Keratinocyte (primary cell): ENCODE results near the gene NT5C1B. TPM values are rescaled to one million over a fixed set of nuclear protein-coding genes. Genes with fewer than 3 reads are reported as not detected.

Experiments used
- DNase-seq: peaks from one replicate; pipeline ENCODE4 v3.0.0-alpha.2; 2011; ENCODE audit warnings: low read depth, missing footprints, low spot score
- FAIRE-seq: peaks from 2 replicates; lab custom pipeline; 2011; peaks lifted over from hg19 to GRCh38; lab: Jason Lieb, UNC
- H2AFZ ChIP-seq: 2 replicates; pipeline ENCODE4 v1.6.0; 2012; ENCODE audit warnings: low read length, control low read depth, inconsistent platforms; ENCODE audit not compliant: control insufficient read depth
- H3K27ac ChIP-seq: 2 replicates; pipeline ENCODE4 v1.5.1; 2011; ENCODE audit warnings: low read length; ENCODE audit not compliant: control insufficient read depth, insufficient read depth
- H3K27me3 ChIP-seq: 3 replicates; pipeline ENCODE4 v1.6.0; 2011; ENCODE audit warnings: low read length; ENCODE audit not compliant: control insufficient read depth, insufficient read depth; ENCODE audit errors: extremely low read depth
- H3K36me3 ChIP-seq, 2 experiments: 2 replicates in 1 of 2; 3 replicates in 1 of 2; pipeline ENCODE4 v1.5.1; 2011; ENCODE audit warnings: low read length in 2 of 2, mild to moderate bottlenecking in 1 of 2; ENCODE audit not compliant: control insufficient read depth in 2 of 2, insufficient read depth in 2 of 2; ENCODE audit errors: extremely low read depth in 1 of 2
- H3K4me1 ChIP-seq: 3 replicates; pipeline ENCODE4 v1.5.1; 2011; ENCODE audit warnings: low read length; ENCODE audit not compliant: control insufficient read depth, insufficient read depth; ENCODE audit errors: extremely low read depth
- H3K4me2 ChIP-seq: 3 replicates; pipeline ENCODE4 v1.6.0; 2011; ENCODE audit warnings: low read depth, low read length; ENCODE audit not compliant: control insufficient read depth, insufficient read depth; ENCODE audit errors: extremely low read depth
- H3K4me3 ChIP-seq, 3 experiments: fragments of 200-600 bp in 1 of 3; sonication (generic) in 1 of 3; 2 replicates in 2 of 3; 3 replicates in 1 of 3; pipeline ENCODE4 v1.5.1; 2011 to 2016; ENCODE audit warnings: low read length in 3 of 3, mild to moderate bottlenecking in 3 of 3, control low read depth in 2 of 3, inconsistent platforms in 1 of 3, low read depth in 1 of 3, mixed read lengths in 1 of 3, mixed run types in 1 of 3, moderate library complexity in 1 of 3; ENCODE audit not compliant: control insufficient read depth in 2 of 3, insufficient read depth in 2 of 3; ENCODE audit errors: extremely low read depth in 1 of 3
- H3K79me2 ChIP-seq: 2 replicates; pipeline ENCODE4 v1.6.0; 2012; ENCODE audit warnings: low read length; ENCODE audit not compliant: control insufficient read depth, insufficient read depth
- H3K9ac ChIP-seq: 3 replicates; pipeline ENCODE4 v1.6.0; 2011; ENCODE audit warnings: low read length; ENCODE audit not compliant: control insufficient read depth, insufficient read depth; ENCODE audit errors: extremely low read depth
- H3K9me1 ChIP-seq: 3 replicates; pipeline ENCODE4 v1.6.0; 2011; ENCODE audit warnings: low read length; ENCODE audit not compliant: control insufficient read depth, insufficient read depth; ENCODE audit errors: extremely low read depth
- H3K9me3 ChIP-seq: 2 replicates; pipeline ENCODE4 v1.5.1; 2012; ENCODE audit warnings: low read depth, low read length; ENCODE audit not compliant: control insufficient read depth
- H4K20me1 ChIP-seq: 3 replicates; pipeline ENCODE4 v1.6.0; 2011; ENCODE audit warnings: low read length; ENCODE audit not compliant: control insufficient read depth, insufficient read depth; ENCODE audit errors: extremely low read depth
- EZH2 ChIP-seq: IDR thresholded peaks from one replicate; pipeline ENCODE4 v1.6.1; 2012; ENCODE audit warnings: inconsistent platforms, mild to moderate bottlenecking, low read length, moderate library complexity
- dilution Hi-C: fragments of 300-500 bp; cut with MboI; formaldehyde crosslinking; loops from one replicate; pipeline ENCODE4 v1.7.0; 2020; ENCODE audit warnings: low sequenced_read_pairs; ENCODE audit not compliant: extremely low pct_ligation_motif_present
- polyA plus RNA-seq, 5 experiments: library from polyadenylated mRNA; depleted of rRNA in 3 of 5; stranded (reverse) in 3 of 5; stranded (forward) in 1 of 5; unstranded in 1 of 5; fragments of >200 nt; gene quantifications; 1 replicate in 1 of 5; 2 replicates in 3 of 5; 3 replicates in 1 of 5; pipeline versions ENCODE4 v1.2.1 to v1.2.3, GENCODE V29; 2011 to 2012; ENCODE audit warnings: missing spikeins in 2 of 5, low read depth in 1 of 5, low replicate concordance in 1 of 5
- TF ChIP-seq, protein P1 (sequence below), 3 experiments: IDR thresholded peaks in 1 of 3; conservative IDR thresholded peaks in 1 of 3; optimal IDR thresholded peaks in 1 of 3; 2 replicates in 2 of 3; 3 replicates in 1 of 3; pipeline versions ENCODE3 to v1.5.1; 2011; ENCODE audit warnings: low read length in 3 of 3, mild to moderate bottlenecking in 3 of 3, moderate library complexity in 2 of 3, control low read depth in 1 of 3, inconsistent platforms in 1 of 3; ENCODE audit not compliant: insufficient read depth in 2 of 3; ENCODE audit errors: extremely low read depth in 1 of 3

NT5C1B gene
- polyA plus RNA-seq, 1 donor (not counting 4 experiments of a cell fraction or from before 2014, with no cell fraction given) = not detected

GRCh38 chr2:18551623-18552022 lies 37.7 kb downstream of the NT5C1B start:
- H3K4me2 ChIP-seq = no peak overlapping the region
- no peak for FAIRE-seq

GRCh38 chr2:18551169-18551568 lies 38.2 kb downstream of the NT5C1B start:
- Histone ChIP-seq H3K27me3 (no peaks in the 10 kb centered on the region), H3K4me1 (no peaks in the 10 kb centered on the region), H3K9me3 (no peaks in the 10 kb centered on the region), H3K4me2 (no peak overlapping the region), H2AFZ (no peak overlapping the region), H3K27ac (no peak overlapping the region), H4K20me1 (no peaks in the 10 kb centered on the region), H3K79me2 (no peaks in the 10 kb centered on the region), H3K36me3 (peaks cover 4% of the 10 kb centered on the region in 2 experiments), H3K9ac (no peak overlapping the region), H3K4me3 (no peak overlapping the region), H3K9me1 (no peaks in the 10 kb centered on the region)
- no peak for FAIRE-seq
- dilution Hi-C loops = no loop called here
- TF ChIP-seq EZH2 = no peak
- TF ChIP-seq, protein P1, sequence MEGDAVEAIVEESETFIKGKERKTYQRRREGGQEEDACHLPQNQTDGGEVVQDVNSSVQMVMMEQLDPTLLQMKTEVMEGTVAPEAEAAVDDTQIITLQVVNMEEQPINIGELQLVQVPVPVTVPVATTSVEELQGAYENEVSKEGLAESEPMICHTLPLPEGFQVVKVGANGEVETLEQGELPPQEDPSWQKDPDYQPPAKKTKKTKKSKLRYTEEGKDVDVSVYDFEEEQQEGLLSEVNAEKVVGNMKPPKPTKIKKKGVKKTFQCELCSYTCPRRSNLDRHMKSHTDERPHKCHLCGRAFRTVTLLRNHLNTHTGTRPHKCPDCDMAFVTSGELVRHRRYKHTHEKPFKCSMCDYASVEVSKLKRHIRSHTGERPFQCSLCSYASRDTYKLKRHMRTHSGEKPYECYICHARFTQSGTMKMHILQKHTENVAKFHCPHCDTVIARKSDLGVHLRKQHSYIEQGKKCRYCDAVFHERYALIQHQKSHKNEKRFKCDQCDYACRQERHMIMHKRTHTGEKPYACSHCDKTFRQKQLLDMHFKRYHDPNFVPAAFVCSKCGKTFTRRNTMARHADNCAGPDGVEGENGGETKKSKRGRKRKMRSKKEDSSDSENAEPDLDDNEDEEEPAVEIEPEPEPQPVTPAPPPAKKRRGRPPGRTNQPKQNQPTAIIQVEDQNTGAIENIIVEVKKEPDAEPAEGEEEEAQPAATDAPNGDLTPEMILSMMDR (optimal IDR thresholded peaks at IDR 0.05 in 1 of 3, IDR thresholded peaks at IDR 0.05 in 1 of 3, conservative IDR thresholded peaks at IDR 0.05 in 1 of 3; ENCODE audit: extremely low read depth in 1 of 3, insufficient read depth in 2 of 3, low read length in 3 of 3) = no peak
- DNase-seq = no peak

More at GRCh38 chr2:18551623-18552022, 37.7 kb downstream of the NT5C1B start:
- no peaks in the 10 kb centered on the region for H4K20me1 ChIP-seq
- dilution Hi-C loops = no loop called here
- H3K4me1 ChIP-seq = no peaks in the 10 kb centered on the region
- H3K9me1 ChIP-seq = no peaks in the 10 kb centered on the region
- H3K27me3 ChIP-seq = no peaks in the 10 kb centered on the region
- H3K79me2 ChIP-seq = peaks cover 2% of the 10 kb centered on the region
- no peak overlapping the region for H3K9ac ChIP-seq
- no peak overlapping the region for H2AFZ ChIP-seq
- no peak overlapping the region for H3K27ac ChIP-seq
- no peak overlapping the region for H3K4me3 ChIP-seq
- H3K9me3 ChIP-seq = no peaks in the 10 kb centered on the region
- no peak for TF ChIP-seq EZH2
- TF ChIP-seq, protein P1 (optimal IDR thresholded peaks at IDR 0.05 in 1 of 3, IDR thresholded peaks at IDR 0.05 in 1 of 3, conservative IDR thresholded peaks at IDR 0.05 in 1 of 3; ENCODE audit: extremely low read depth in 1 of 3, insufficient read depth in 2 of 3, low read length in 3 of 3) = no peak
- no peak for DNase-seq
- H3K36me3 ChIP-seq = peaks cover 4% of the 10 kb centered on the region in 2 experiments
